ENCODE measurements around the gene CHID1.

The CHID1 gene

GRCh38 chr11:883527-883926 lies 27.1 kb downstream of the CHID1 start:
- DNase-seq: no peak

GRCh38 chr11:882596-882995 lies 28.0 kb downstream of the CHID1 start:
- no peak for DNase-seq

- no peak for DNase-seq
Measured at GRCh38 chr11:880447-880846, 30.2 kb downstream of the CHID1 start.

GRCh38 chr11:877565-877964 lies 33.0 kb downstream of the CHID1 start:
- DNase-seq: no peak

GRCh38 chr11:876545-876944 lies 34.1 kb downstream of the CHID1 start:
- DNase-seq: peak; percentile 32 to 62

- no peak for DNase-seq
Measured at GRCh38 chr11:875769-876301, 34.8 kb downstream of the CHID1 start.

- no peak for DNase-seq
Measured at GRCh38 chr11:875203-875602, 35.4 kb downstream of the CHID1 start.

- no peak for DNase-seq
Measured at GRCh38 chr11:873706-874105, 36.9 kb downstream of the CHID1 start.

GRCh38 chr11:872799-873198 lies 37.8 kb downstream of the CHID1 start:
- no peak for DNase-seq

GRCh38 chr11:871472-871871 lies 39.1 kb downstream of the CHID1 start:
- no peak for DNase-seq

GRCh38 chr11:870418-870817 lies 40.2 kb downstream of the CHID1 start:
- DNase-seq: no peak

GRCh38 chr11:870127-870413 lies 40.5 kb downstream of the CHID1 start:
- no peak for DNase-seq

- no peak for DNase-seq
Measured at GRCh38 chr11:869399-870126, 41.0 kb downstream of the CHID1 start.

GRCh38 chr11:868802-869201 lies 41.8 kb downstream of the CHID1 start:
- no peak for DNase-seq

- DNase-seq: no peak
Measured at GRCh38 chr11:868394-868793, 42.2 kb downstream of the CHID1 start.

- DNase-seq: no peak
Measured at GRCh38 chr11:867856-868358, 42.7 kb downstream of the CHID1 start.

GRCh38 chr11:866481-866880 lies 44.1 kb downstream of the CHID1 start:
- no peak for DNase-seq

- DNase-seq: no peak
Measured at GRCh38 chr11:865462-866430, 44.9 kb downstream of the CHID1 start.

GRCh38 chr11:864898-865297 lies 45.7 kb downstream of the CHID1 start:
- no peak for DNase-seq

- DNase-seq: no peak
Measured at GRCh38 chr11:863910-864827, 46.4 kb downstream of the CHID1 start.

GRCh38 chr11:863023-863909 lies 47.3 kb downstream of the CHID1 start:
- DNase-seq: no peak

GRCh38 chr11:862696-863022 lies 48.0 kb downstream of the CHID1 start:
- no peak for DNase-seq
